Measurements from ENCODE around the gene RALGPS2. TPM values are rescaled to one million over a fixed set of nuclear protein-coding genes. Genes with fewer than 3 reads are reported as not detected.

Gene RALGPS2
- polyA plus RNA-seq, 1 of the 3 experiments (the other 2 are of a cell fraction), result 5.1 TPM

DNA sequence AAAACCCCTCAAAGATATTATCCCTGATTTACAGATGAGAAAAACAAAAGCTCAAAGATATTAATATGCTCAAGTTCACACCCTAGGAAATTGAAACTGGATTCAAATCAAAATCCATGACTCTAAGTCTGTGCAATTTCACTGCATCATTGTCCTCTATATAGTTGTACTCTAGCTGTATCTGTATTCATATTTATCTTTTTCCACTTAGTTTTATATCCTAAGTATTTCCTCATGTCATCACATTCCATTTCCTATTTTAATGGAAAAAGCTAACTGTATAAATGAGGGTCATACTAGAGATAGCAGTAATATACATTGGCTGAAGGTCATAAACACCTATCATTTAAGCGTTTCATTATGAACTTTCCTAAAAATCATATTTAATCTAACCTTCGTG, 42.2 kb upstream of the RALGPS2 start:
- no peak for TF ChIP-seq MEF2A (IDR thresholded peaks at IDR 0.05; ENCODE audit: borderline replicate concordance, low read depth)
- TF ChIP-seq USF2 (IDR thresholded peaks at IDR 0.05; ENCODE audit: borderline replicate concordance, low read depth, low read length), result no peak
- no peak for TF ChIP-seq IRF3 (IDR thresholded peaks at IDR 0.05; ENCODE audit: low read depth, low read length)
- TF ChIP-seq EZH2phosphoT487 (IDR thresholded peaks at IDR 0.05; ENCODE audit: borderline replicate concordance, low read depth), result no peak
- no peak for TF ChIP-seq RFX5 (IDR thresholded peaks at IDR 0.05; ENCODE audit: low read length)
- TF ChIP-seq RXRA (IDR thresholded peaks at IDR 0.05; ENCODE audit: borderline replicate concordance, low read depth), result no peak
- TF ChIP-seq, protein P1, sequence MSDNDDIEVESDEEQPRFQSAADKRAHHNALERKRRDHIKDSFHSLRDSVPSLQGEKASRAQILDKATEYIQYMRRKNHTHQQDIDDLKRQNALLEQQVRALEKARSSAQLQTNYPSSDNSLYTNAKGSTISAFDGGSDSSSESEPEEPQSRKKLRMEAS (IDR thresholded peaks at IDR 0.05; ENCODE audit: low read depth), result no peak
- no peak for TF ChIP-seq FOXM1 (IDR thresholded peaks at IDR 0.05; ENCODE audit: low read depth)
- no peak for TF ChIP-seq GABPA (IDR thresholded peaks at IDR 0.05; ENCODE audit: low read depth)
- TF ChIP-seq, protein P2, sequence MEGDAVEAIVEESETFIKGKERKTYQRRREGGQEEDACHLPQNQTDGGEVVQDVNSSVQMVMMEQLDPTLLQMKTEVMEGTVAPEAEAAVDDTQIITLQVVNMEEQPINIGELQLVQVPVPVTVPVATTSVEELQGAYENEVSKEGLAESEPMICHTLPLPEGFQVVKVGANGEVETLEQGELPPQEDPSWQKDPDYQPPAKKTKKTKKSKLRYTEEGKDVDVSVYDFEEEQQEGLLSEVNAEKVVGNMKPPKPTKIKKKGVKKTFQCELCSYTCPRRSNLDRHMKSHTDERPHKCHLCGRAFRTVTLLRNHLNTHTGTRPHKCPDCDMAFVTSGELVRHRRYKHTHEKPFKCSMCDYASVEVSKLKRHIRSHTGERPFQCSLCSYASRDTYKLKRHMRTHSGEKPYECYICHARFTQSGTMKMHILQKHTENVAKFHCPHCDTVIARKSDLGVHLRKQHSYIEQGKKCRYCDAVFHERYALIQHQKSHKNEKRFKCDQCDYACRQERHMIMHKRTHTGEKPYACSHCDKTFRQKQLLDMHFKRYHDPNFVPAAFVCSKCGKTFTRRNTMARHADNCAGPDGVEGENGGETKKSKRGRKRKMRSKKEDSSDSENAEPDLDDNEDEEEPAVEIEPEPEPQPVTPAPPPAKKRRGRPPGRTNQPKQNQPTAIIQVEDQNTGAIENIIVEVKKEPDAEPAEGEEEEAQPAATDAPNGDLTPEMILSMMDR (IDR thresholded peaks at IDR 0.05), result no peak
- no peak for TF ChIP-seq TEAD4 (IDR thresholded peaks at IDR 0.05; ENCODE audit: borderline replicate concordance, insufficient read depth)
- no peak for TF ChIP-seq MXI1 (IDR thresholded peaks at IDR 0.05; ENCODE audit: low read depth, low read length)
- no peak for TF ChIP-seq EP300 (IDR thresholded peaks at IDR 0.05; ENCODE audit: borderline replicate concordance in 1 of 2, low read depth in 1 of 2, low read length in 1 of 2)
- TF ChIP-seq SMC3 (IDR thresholded peaks at IDR 0.05; ENCODE audit: low read depth, low read length), result no peak
- no peak for TF ChIP-seq SIN3A (IDR thresholded peaks at IDR 0.05; ENCODE audit: borderline replicate concordance, low read depth, low read length)
- no peak for TF ChIP-seq NRF1 (IDR thresholded peaks at IDR 0.05; ENCODE audit: low read depth, low read length)
- no peak for TF ChIP-seq GATA2 (CRISPR knock-in tag; IDR thresholded peaks at IDR 0.05)
- Histone ChIP-seq H2AFZ (ENCODE audit: low read depth) (no peak overlapping the region), H3K4me3 (ENCODE audit: low read depth in 2 of 2, low read length in 1 of 2) (no peak overlapping the region), H3K4me1 (ENCODE audit: control insufficient read depth in 1 of 2, insufficient read depth in 2 of 2, low read depth in 1 of 2, low read length in 1 of 2) (peaks cover 0 to 27% of the 10 kb centered on the region in 2 experiments; a peak in 1 of 4 replicates), H3K27me3 (ENCODE audit: insufficient read depth) (no peaks in the 10 kb centered on the region), H3F3A (replicated peaks; ENCODE audit: insufficient read depth) (peaks cover 3% of the 10 kb centered on the region), H3K9ac (no peak overlapping the region), H3K36me3 (replicated peaks in 1 of 2; ENCODE audit: control insufficient read depth in 1 of 2, insufficient read depth in 2 of 2, low read length in 1 of 2) (no peaks in the 10 kb centered on the region), H3K79me2 (ENCODE audit: insufficient read depth) (no peaks in the 10 kb centered on the region), H3K27ac (ENCODE audit: low read depth in 2 of 2, low read length in 1 of 2) (no peak overlapping the region), H4K20me1 (ENCODE audit: insufficient read depth) (no peaks in the 10 kb centered on the region), H3K4me2 (no peak overlapping the region), H3K9me3 (no peaks in the 10 kb centered on the region), H3K9me2 (no peaks in the 10 kb centered on the region; the same call in 1 of the 2 replicates)
- WGBS (ENCODE audit: low lambda C conversion rate), result 78% methylated on average over 2 of the region's 2 CpGs
- DNase-seq, result no peak
- ChIA-PET POLR2A (no interaction called here), CTCF (no interaction called here)
